ENCODE measurements around the gene C16orf54.
"Not testable (repeated sequence)": the region's sequence is repeated elsewhere in the genome, so short reads cannot be mapped to it uniquely, and the experiment has no call there.

The C16orf54 gene

DNA sequence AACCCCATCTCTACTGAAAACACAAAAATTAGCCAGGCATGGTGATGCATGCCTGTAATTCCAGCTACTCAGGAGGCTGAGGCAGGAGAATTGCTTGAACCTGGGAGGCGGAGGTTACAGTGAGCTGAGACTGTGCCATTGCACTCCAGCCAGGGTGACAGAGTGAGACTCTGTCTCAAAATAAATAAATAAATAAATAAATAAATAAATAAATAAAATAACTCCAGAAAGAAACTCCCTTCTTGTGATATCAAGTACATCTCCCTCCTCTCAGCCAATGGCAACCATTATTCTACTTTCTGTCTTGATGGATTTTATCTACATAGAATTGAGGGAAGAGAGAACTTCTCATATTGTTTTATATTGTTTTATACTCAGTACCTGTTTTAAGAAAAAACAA is 38.6 kb downstream of the C16orf54 start:
- POLR2A ChIA-PET; H3K4me3 ChIP-seq (ENCODE audit: low read depth, low read length); H3K27ac ChIP-seq (ENCODE audit: extremely low read depth, low read depth, low read length); H3K4me1 ChIP-seq (ENCODE audit: control insufficient read depth, insufficient read depth, low read length); H3K9me3 ChIP-seq (ENCODE audit: control insufficient read depth, insufficient read depth, low read depth, low read length); H3K36me3 ChIP-seq (ENCODE audit: control insufficient read depth in 2 of 2, insufficient read depth in 1 of 2, low read length in 2 of 2); CTCF ChIA-PET: not testable (repeated sequence)
- TF ChIP-seq ZNF560 (tag by site-specific recombination; IDR thresholded peaks at IDR 0.05; ENCODE audit: borderline replicate concordance) = 0 out of 2 replicates have a peak, but pooled peaks have one; percentile 50
- TF ChIP-seq ZNF202 (tag by site-specific recombination; IDR thresholded peaks at IDR 0.05; ENCODE audit: borderline replicate concordance) = 0 out of 2 replicates have a peak, but pooled peaks have one; percentile 57
- 0 out of 2 replicates have a peak, but pooled peaks have one; percentile 44 for TF ChIP-seq ZBTB8A (tag by site-specific recombination; IDR thresholded peaks at IDR 0.05)
- peak; percentile 58 for TF ChIP-seq ZNF623 (tag by site-specific recombination; IDR thresholded peaks at IDR 0.05)
- TF ChIP-seq ZNF664 (tag by site-specific recombination; IDR thresholded peaks at IDR 0.05) = peak; percentile 45; the same call in 1 of the 2 replicates
- TF ChIP-seq ZNF433 (tag by site-specific recombination; IDR thresholded peaks at IDR 0.05; ENCODE audit: low read depth) = 0 out of 2 replicates have a peak, but pooled peaks have one; percentile 38
- TF ChIP-seq, protein P1, sequence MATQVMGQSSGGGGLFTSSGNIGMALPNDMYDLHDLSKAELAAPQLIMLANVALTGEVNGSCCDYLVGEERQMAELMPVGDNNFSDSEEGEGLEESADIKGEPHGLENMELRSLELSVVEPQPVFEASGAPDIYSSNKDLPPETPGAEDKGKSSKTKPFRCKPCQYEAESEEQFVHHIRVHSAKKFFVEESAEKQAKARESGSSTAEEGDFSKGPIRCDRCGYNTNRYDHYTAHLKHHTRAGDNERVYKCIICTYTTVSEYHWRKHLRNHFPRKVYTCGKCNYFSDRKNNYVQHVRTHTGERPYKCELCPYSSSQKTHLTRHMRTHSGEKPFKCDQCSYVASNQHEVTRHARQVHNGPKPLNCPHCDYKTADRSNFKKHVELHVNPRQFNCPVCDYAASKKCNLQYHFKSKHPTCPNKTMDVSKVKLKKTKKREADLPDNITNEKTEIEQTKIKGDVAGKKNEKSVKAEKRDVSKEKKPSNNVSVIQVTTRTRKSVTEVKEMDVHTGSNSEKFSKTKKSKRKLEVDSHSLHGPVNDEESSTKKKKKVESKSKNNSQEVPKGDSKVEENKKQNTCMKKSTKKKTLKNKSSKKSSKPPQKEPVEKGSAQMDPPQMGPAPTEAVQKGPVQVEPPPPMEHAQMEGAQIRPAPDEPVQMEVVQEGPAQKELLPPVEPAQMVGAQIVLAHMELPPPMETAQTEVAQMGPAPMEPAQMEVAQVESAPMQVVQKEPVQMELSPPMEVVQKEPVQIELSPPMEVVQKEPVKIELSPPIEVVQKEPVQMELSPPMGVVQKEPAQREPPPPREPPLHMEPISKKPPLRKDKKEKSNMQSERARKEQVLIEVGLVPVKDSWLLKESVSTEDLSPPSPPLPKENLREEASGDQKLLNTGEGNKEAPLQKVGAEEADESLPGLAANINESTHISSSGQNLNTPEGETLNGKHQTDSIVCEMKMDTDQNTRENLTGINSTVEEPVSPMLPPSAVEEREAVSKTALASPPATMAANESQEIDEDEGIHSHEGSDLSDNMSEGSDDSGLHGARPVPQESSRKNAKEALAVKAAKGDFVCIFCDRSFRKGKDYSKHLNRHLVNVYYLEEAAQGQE (tag by site-specific recombination; IDR thresholded peaks at IDR 0.05) = peak; percentile 50; the same call in 1 of the 2 replicates
- TF ChIP-seq ZNF266 (tag by site-specific recombination; IDR thresholded peaks at IDR 0.05; ENCODE audit: low read depth) = peak; percentile 21; the same call in 1 of the 2 replicates
- peak; percentile 60 for TF ChIP-seq ZNF426 (tag by site-specific recombination; IDR thresholded peaks at IDR 0.05)
- 0 out of 2 replicates have a peak, but pooled peaks have one; percentile 21 for TF ChIP-seq ZNF140 (tag by site-specific recombination; IDR thresholded peaks at IDR 0.05)
- peak; percentile 86 for TF ChIP-seq ZNF394 (tag by site-specific recombination; IDR thresholded peaks at IDR 0.05; ENCODE audit: borderline replicate concordance)
- TF ChIP-seq, protein P2, sequence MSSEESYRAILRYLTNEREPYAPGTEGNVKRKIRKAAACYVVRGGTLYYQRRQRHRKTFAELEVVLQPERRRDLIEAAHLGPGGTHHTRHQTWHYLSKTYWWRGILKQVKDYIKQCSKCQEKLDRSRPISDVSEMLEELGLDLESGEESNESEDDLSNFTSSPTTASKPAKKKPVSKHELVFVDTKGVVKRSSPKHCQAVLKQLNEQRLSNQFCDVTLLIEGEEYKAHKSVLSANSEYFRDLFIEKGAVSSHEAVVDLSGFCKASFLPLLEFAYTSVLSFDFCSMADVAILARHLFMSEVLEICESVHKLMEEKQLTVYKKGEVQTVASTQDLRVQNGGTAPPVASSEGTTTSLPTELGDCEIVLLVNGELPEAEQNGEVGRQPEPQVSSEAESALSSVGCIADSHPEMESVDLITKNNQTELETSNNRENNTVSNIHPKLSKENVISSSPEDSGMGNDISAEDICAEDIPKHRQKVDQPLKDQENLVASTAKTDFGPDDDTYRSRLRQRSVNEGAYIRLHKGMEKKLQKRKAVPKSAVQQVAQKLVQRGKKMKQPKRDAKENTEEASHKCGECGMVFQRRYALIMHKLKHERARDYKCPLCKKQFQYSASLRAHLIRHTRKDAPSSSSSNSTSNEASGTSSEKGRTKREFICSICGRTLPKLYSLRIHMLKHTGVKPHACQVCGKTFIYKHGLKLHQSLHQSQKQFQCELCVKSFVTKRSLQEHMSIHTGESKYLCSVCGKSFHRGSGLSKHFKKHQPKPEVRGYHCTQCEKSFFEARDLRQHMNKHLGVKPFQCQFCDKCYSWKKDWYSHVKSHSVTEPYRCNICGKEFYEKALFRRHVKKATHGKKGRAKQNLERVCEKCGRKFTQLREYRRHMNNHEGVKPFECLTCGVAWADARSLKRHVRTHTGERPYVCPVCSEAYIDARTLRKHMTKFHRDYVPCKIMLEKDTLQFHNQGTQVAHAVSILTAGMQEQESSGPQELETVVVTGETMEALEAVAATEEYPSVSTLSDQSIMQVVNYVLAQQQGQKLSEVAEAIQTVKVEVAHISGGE (tag by site-specific recombination; conservative IDR thresholded peaks at IDR 0.05; ENCODE audit: low read depth) = peak; percentile 34; the same call in 1 of the 2 replicates
- TF ChIP-seq, protein P3, sequence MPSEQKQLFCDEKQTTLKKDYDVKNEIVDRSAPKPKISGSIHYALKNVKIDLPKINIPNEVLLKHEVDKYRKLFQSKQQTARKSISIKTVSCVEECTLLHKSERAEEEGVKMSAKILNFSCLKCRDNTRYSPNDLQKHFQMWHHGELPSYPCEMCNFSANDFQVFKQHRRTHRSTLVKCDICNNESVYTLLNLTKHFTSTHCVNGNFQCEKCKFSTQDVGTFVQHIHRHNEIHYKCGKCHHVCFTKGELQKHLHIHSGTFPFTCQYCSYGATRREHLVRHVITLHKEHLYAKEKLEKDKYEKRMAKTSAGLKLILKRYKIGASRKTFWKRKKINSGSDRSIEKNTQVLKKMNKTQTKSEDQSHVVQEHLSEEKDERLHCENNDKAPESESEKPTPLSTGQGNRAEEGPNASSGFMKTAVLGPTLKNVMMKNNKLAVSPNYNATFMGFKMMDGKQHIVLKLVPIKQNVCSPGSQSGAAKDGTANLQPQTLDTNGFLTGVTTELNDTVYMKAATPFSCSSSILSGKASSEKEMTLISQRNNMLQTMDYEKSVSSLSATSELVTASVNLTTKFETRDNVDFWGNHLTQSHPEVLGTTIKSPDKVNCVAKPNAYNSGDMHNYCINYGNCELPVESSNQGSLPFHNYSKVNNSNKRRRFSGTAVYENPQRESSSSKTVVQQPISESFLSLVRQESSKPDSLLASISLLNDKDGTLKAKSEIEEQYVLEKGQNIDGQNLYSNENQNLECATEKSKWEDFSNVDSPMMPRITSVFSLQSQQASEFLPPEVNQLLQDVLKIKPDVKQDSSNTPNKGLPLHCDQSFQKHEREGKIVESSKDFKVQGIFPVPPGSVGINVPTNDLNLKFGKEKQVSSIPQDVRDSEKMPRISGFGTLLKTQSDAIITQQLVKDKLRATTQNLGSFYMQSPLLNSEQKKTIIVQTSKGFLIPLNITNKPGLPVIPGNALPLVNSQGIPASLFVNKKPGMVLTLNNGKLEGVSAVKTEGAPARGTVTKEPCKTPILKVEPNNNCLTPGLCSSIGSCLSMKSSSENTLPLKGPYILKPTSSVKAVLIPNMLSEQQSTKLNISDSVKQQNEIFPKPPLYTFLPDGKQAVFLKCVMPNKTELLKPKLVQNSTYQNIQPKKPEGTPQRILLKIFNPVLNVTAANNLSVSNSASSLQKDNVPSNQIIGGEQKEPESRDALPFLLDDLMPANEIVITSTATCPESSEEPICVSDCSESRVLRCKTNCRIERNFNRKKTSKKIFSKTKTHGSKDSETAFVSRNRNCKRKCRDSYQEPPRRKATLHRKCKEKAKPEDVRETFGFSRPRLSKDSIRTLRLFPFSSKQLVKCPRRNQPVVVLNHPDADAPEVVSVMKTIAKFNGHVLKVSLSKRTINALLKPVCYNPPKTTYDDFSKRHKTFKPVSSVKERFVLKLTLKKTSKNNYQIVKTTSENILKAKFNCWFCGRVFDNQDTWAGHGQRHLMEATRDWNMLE (tag by site-specific recombination; conservative IDR thresholded peaks at IDR 0.05; ENCODE audit: low read depth) = peak; percentile 77
- peak; percentile 45 for TF ChIP-seq ZNF555 (tag by site-specific recombination; conservative IDR thresholded peaks at IDR 0.05)

All from HEK293 (cell line).